GM18868 (cell line): Measurements from ENCODE around the gene MYO16.

Experiments used
- ATAC-seq: cut with Tn5 transposase; IDR thresholded peaks from one replicate; pipeline ENCODE4 v1.9.1; 2021; ENCODE audit warnings: mild to moderate bottlenecking, moderate library complexity; ENCODE audit not compliant: unreplicated experiment

The MYO16 gene

GRCh38 chr13:108662528-108662927, 33.1 kb downstream of the MYO16 start:
- ATAC-seq = no peak

GRCh38 chr13:108663710-108664109, 34.3 kb downstream of the MYO16 start:
- no peak for ATAC-seq

- no peak for ATAC-seq
Observed at GRCh38 chr13:108667205-108667604, 37.8 kb downstream of the MYO16 start.

- no peak for ATAC-seq
Observed at GRCh38 chr13:108669381-108669780, 40.0 kb downstream of the MYO16 start.

GRCh38 chr13:108674346-108674745, 44.9 kb downstream of the MYO16 start:
- ATAC-seq = no peak

- no peak for ATAC-seq
Observed at GRCh38 chr13:108674771-108675170, 45.4 kb downstream of the MYO16 start.

GRCh38 chr13:108676620-108677019, 47.2 kb downstream of the MYO16 start:
- no peak for ATAC-seq

GRCh38 chr13:108677806-108678205, 48.4 kb downstream of the MYO16 start:
- ATAC-seq = no peak

- ATAC-seq = no peak
Observed at GRCh38 chr13:108680011-108680410, 50.6 kb downstream of the MYO16 start.

GRCh38 chr13:108681986-108682575, 52.7 kb downstream of the MYO16 start:
- ATAC-seq = no peak

GRCh38 chr13:108682714-108683113, 53.3 kb downstream of the MYO16 start:
- ATAC-seq = no peak

GRCh38 chr13:108686027-108686426, 56.6 kb downstream of the MYO16 start:
- ATAC-seq = no peak

GRCh38 chr13:108690726-108691125, 61.3 kb downstream of the MYO16 start:
- ATAC-seq = no peak

GRCh38 chr13:108700422-108701170, 71.2 kb downstream of the MYO16 start:
- no peak for ATAC-seq

- no peak for ATAC-seq
Observed at GRCh38 chr13:108702171-108702570, 72.8 kb downstream of the MYO16 start.

GRCh38 chr13:108705031-108705430, 75.6 kb downstream of the MYO16 start:
- ATAC-seq = no peak

GRCh38 chr13:108707584-108707983, 78.2 kb downstream of the MYO16 start:
- ATAC-seq = no peak

GRCh38 chr13:108708921-108709320, 79.5 kb downstream of the MYO16 start:
- ATAC-seq = no peak

- no peak for ATAC-seq
Observed at GRCh38 chr13:108711386-108711785, 82.0 kb downstream of the MYO16 start.

- ATAC-seq = no peak
Observed at GRCh38 chr13:108725471-108725870, 96.1 kb downstream of the MYO16 start.

GRCh38 chr13:108728370-108728769, 99.0 kb downstream of the MYO16 start:
- no peak for ATAC-seq

- no peak for ATAC-seq
Observed at GRCh38 chr13:108733022-108733560, 103.7 kb downstream of the MYO16 start.
